NCI-H1436 (cell line): Measurements from ENCODE around the gene FAM98C.
"Not testable (repeated sequence)": the region's sequence is repeated elsewhere in the genome, so short reads cannot be mapped to it uniquely, and the experiment has no call there.

ENCODE experiments used
- DNase-seq: peaks from one replicate; lab custom pipeline; 2025; lab: John Stamatoyannopoulos, UW

FAM98C gene

DNA sequence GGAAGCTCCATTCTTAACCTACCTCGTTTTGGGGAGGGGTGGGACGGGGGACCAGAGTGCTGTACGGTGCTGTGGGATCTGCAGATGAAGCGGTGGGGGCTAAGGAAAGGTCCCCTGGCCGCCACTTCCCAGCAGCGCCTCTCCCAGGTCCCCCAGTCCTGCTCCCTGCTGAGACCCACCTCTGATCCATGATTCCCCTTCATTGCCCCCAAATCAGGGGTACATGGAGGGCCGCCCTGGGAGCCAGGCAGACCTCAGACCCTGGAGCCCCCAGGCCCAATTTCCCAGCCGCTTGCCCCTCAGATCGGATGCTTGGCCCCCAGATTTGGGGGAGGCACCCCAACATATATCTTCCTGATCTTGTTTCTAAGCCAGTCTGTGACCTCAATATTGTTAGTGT is 3.8 kb upstream of the FAM98C start:
- DNase-seq = no peak

DNA sequence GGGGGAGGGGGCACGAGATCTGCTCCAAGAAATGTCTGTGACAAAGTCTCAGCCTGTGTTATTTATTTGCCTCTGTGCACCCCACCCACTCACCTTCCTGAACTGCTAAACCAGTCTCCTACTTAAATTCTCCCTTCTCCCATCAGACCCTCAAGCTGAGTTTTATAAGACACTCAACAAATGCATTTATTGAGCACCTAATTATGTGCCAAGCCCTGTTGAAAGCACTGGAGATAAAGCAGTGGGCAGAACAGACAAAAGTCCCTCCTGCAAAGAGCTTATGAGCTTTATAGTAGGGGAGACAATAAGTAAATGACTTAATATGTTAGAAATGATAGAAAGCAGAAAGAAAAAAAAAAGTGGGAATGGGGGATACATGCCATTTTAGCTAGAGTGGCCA is 3.4 kb upstream of the FAM98C start:
- no peak for DNase-seq

DNA sequence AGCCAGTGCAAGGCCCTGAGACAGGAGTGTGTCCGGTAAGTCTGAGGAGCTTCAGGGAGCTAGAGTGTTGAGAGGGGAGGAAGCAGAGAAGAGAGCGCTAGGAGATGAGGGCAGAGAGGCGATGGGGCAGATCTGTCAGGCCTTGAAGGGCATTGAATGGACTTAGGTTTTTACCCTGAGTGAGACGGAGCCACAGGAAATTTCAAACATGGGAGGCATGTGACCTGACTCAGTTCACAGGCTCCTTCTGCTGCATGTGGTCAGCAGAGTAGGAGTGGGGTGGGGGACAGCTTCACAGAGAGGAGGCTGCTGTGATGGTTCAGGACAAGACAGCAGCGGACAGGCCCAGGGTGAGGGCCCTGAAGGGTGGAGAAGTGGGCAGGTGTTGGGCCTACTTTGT is 2.5 kb upstream of the FAM98C start:
- no peak for DNase-seq

DNA sequence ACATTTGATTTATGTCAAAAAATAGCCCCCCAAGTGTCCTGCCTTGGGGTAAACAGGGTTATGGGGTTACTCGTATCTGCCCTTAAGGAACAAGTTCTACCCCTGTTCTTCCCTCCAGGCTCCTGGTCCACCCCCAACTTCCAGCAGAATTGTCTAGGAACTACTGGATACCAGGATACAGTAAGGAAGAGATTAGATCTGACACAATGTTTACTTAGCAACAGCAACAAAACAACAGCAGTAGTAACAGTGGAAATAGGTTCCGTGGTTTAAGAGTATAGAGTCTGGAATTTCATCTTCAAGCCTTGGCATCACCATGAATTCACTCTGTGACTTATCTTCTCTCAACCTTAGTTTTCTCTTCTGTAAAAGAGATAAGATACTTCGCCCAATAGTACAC is 1.7 kb upstream of the FAM98C start:
- no peak for DNase-seq

DNA sequence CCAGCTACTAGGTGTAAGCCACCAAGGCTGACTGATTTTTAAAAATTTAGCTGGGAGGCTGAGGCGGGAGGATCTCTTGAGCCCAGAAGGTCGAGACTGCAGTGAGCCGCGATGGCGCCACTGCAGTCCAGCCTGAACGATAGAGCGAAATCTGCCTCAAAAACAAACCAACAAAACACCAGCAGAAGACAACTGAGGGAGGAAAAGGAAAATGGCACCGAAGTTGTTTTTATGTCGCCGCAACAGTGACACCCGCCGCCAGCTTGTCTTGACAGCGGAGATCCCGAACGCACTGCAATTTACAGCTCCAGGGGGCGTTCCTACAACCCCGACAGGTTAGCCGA is 298 bp upstream of the FAM98C start:
- no peak for DNase-seq

DNA sequence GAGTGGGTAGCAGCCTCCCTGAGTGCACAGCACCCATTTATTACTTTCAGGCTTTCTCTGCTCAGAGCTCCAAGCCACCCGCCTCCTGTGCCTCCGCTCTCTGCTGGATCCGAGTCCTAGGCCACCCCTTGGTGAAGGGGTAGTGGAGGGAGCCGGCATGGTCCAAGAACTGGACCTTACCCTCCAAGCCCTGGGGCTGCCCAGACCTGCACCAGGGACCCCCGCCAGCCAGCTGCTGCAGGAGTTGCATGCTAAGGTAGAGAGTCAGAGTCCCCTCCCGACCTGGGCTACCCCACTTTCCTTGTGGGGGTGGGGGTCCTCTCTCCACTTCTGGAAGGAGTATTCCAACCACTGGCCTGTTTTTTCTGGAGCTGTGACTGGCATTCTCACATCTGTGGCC is 2.0 kb downstream of the FAM98C start:
- DNase-seq = no peak

DNA sequence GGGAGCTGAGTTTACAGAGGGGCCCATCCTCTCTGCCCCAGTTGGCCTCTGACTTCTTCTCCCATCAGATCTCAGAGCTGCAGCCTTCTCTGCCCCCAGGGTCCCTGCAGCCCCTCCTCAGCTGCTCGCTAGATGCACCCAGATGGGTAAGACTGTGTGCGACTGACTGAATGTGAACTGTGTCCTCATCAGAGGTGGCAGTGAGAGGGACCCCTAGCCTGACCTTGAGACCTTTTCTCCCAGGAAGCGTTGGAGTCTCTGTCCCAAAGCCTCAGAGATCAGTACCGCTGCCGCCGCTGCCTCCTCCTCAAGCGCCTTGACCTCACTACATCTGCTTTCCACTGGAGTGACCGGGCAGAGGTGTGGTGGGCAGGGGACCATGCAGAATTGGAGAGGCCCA is 2.4 kb downstream of the FAM98C start:
- no peak for DNase-seq

DNA sequence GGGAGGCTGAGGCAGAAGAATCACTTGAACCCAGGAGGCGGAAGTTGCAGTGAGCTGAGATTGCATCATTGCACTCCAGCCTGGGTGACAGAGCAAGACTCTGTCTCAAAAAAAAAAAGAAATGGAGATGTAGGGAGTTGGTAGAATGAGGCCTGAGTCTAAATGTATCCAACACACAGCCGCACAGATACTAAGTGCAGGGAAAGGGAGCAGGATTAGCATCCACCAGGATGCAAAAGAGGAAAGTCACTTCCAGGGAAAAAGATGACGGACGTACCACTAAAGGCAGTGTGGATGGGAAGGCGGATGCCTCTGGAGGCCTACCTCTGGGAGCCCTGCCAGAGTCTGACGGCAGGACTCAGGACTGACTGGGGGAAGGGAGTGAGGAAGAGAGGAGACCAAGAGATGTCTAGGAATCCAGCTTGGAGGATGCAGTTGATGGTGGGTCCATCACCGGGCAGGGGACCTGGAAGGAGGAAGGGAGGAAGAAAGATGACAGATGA is 6.8 kb downstream of the FAM98C start:
- no peak for DNase-seq

DNA sequence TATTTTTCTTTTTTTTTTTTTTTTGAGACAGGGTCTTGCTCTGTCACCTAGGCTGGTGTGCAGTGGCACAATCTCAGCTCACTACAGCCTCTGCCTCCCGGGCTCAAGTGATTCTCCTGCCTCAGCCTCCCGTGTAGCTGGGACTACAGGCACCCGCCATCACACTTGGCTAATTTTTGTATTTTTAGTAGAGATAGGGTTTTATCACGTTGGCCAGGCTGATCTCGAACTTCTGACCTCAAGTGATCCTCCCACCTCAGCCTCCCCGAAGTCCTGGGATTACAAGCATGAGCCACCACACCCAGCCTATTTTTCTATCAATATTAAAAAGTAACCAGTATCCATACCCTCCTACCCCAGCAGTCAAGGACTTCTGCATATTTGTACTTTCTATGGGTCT is 7.5 kb downstream of the FAM98C start:
- DNase-seq = not testable (repeated sequence)

DNA sequence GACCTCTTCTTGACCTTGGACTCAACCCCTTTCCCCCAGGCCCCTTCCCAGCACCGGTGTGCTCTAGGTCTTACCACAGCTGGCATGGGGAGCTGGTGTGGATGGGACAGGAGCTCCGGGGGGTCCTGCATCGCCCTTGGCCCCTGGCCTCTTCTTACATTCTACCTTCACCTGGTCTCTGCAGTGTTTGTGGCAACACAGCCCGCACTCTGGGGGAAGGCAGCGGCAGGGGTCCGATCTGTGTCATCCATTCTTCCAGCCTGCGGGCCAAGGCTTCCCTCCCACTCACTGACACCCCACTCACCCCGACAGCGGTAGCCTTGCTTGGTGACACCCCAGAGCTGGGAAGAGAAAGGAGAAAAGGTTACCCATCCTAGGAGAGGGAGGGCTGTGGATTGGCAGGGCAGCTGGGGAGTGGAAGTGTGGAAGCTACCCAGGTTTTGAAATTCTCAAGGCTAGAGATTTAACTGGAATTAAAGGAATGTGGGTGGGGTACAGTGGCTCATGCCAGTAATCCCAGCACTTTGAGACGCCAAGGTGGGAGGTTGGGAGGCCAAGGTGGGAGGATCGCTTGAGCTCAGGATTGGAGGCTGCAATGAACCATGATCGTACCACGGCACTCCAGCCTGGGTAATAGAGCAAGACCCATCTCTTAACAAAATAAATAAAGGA is 8.3 kb downstream of the FAM98C start:
- no peak for DNase-seq

DNA sequence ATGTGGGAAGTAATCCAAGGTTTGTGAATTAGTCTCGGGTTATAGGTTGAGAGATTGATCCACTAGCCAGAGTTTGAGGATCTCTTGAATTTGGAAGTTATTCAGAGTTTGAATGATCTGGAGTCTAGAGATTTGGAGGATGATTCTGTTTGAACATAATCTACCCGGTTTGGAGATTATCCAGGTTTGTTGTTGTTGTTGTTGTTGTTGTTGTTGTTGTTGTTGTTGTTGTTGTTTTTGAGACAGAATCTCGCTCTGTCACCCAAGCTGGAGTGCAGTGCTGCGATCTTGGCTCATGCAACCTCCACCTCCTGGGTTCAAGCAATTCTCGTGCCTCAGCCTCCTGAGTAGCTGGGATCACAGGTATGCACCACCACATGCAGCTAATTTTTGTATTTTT is 9.0 kb downstream of the FAM98C start:
- DNase-seq = not testable (repeated sequence)

DNA sequence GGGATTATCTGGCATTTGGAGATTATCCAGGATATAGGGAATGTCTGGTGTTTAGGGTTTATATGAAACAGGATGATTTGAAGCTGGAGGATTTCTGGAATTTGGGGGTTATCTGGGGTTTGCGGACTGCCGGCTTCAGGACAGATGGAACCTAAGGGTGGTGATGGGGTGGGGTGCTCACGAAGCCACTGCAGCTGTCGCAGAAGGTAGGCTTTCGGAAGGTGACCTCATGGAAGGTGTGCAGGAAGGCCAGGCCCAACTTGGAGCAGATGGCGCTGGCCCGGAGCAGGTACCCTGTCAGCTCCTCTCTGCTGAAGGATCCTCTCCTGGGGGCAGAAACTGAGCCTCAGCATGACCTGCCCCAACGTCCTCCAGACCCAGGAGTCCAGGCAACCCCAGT is 9.6 kb downstream of the FAM98C start:
- no peak for DNase-seq

DNA sequence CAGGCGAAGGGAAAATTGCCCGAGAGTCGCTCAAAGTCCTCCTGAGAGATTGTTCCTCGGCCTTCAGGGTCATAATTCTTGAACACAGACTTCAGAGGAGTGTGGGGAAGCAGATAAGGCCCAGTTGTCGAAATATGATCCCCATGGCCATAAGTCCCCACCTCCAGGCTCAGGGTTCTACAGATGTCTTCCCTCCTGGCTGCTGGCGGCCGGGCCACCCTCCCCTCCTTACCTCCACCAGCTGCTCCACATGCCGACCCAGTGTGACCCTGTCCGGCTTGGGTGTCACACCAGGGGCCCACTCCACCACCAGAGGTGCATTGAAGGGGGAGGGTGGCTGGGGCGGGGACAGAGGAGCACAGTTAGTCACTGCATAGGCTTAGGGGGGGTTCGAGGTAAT is 10.1 kb downstream of the FAM98C start:
- no peak for DNase-seq

DNA sequence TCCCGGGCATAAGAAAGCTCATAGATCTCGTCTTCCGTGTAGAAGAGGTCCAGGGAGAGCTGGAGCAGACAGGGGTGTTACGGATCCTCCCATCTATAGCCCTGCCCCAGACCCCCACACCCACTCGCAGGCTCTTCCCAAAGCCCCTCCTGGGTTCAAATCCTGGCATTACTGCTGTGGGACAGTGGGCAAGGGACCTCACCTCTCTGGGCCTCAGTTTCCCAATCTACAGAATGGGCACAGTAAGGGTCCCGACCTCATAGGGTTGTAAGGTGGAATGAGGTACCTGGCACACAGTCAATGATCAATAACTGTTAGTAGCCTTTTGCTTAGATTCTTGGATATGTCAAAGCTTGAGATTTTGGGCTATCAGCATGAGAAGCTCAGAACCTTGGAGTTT is 10.5 kb downstream of the FAM98C start:
- DNase-seq = no peak

DNA sequence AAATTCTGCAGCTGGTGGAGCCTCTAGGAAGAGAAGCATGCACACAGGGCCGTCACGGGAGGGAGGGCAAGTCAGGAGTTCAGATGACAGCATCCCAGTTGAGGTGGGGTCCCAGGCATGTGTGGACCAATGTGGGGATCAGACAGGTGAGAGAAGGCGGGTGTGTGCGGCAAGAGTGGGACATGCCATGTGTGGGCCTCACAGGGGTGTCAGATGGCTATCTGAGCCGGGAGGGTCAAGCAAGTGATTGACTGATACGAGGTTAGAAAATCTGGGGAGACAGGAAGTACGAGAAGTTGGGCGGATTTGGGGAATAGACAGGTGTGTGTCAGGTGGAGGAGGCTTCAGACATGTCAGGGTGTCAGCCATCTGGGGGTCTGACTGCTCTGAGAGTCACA is 14.3 kb downstream of the FAM98C start:
- DNase-seq = no peak

DNA sequence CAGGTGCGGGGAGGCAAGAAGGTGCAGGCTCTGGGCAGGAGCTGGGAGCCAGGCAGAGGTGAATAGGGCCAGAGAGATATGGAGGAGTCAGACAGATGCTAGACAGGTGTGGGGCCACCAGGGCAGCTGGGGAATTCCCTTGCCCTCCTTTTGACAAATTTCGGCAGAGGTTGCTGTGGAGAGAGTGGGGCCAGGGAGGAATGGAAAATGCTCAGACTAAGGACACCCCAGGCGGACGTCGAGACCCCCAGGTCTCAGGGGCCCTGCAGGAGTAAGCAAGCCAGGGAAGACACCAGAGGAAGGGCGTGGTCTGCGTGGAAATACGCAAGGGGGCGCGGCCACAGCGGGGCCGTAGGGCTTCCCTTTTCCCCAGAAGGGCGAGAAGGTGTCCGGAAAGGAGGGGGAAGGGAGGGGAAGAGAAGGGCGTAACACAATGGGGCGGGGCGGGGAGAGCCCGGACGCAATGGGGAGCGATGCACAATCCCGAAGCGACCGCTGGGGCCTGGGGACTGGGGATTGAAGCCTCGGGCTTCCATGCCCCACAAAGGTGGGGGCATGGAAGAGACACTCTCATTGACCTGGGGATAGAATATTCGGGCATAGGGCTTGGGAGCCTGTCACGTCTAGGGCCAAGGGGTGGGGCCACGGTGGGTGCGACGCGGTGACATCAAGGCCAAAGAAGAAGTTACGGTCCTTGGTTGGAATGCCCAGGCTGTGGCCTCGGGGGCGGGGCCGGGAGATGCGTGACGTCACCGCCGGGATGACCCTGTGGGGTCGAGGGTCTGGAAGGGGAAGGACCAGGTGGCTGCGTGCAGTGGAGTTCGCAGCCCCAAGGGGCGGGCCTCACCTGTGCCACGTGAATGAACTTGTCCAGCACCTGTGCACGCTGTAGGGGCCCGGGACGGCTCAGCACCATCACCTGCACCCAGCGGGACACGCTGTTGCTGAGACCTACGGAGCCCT is 14.9 kb downstream of the FAM98C start:
- no peak for DNase-seq

DNA sequence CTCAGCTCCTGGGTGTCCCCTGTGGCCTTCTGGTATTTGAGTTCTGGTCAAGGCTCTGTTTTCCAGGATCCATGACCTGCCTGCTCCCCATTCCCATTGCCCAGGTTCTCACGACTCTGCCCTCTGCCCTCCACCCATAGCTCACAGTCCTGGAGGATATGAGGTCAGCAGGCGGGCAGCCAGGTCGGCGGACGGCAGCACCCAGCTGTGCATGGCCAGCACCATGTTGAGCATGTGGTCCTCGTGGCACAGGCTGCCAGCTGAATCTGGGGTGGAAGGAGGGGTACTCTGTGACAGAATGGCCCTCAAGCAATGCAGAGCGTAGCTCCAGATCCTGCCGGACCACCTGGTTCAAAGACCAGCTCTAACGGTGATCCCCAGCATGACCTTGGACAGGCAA is 18.0 kb downstream of the FAM98C start:
- DNase-seq = no peak

DNA sequence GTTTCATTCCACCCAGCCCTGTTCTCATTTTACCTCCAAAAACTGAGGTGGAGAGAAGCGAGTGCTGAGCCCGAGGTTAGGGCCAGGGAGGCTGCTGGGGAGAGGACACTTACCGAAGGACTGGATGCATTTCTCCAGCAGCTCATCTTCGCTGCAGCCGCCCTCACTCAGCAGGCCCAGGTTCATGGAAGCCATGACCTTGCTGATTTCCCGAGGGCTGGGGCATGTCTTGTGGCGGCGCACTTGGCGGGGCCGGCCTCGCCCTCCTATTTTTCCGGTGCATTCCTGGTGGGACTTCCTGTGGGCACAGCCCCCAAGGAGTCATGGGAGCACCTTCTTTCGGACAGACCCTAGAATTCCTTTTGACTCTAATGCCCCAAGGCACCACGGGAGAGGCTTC is 19.0 kb downstream of the FAM98C start:
- no peak for DNase-seq

DNA sequence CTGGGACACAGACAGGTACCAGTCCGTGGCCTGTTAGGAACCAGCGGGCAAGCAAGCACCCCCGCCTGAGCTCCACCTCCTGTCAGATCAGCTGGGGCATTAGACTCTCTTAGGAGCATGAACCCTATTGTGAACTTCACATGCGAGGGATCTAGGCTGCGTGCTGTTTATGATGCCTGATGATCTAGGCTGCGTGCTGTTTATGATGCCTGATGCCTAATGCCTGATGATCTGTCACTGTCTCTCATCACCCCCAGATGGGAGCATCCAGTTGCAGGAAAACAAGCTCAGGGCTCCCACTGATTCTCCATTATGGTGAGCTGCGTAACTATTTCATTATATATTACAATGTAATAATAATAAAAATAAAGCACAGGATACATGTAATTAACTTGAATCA is 19.5 kb downstream of the FAM98C start:
- no peak for DNase-seq

DNA sequence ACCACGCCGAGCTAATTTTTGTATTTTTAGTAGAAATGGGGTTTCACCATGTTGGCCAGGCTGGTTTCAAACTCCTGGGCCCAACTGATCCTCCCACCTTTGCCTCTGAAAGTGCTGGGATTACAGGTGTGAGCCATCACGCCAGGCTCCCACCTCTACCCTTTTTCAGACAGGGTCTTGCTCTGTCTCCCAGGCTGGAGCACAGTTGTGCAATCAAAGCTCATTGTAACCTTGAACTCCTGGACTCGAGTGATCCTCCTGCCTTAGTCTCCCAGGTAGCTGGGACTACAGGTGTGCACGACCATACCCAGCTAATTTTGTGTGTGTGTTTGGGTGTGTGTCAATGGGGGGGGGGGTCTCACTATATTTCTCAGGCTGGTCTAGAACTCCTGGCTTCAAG is 21.4 kb downstream of the FAM98C start:
- DNase-seq = no peak

DNA sequence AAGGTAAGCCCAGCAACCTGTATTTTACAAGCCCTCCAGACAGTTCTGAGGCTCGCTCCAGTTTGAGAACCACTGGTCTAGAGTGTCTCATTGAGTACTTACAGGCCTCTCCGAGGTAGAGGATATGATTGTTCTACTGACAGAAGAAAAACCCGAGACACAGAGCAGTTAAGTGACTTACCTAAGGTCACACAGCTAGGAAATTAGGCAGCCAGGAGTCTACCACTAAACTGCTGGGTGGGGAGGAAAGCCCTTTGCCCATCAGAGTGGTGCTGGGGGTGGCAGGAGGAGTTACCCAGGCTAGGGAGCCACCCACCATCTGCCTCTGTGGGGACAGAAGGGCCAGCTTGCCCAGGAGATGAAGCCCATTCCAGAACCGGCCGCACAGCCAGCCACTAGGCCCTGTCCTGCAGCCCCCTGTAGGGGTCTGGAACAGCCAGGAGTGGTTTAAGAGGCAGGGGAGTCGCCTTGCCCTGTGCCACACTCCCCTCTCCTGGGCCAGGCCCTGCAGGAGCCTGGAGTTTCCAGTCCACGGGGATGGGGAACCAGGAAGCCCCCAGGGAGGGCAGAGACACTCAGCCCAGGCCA is 22.4 kb downstream of the FAM98C start:
- DNase-seq = no peak

DNA sequence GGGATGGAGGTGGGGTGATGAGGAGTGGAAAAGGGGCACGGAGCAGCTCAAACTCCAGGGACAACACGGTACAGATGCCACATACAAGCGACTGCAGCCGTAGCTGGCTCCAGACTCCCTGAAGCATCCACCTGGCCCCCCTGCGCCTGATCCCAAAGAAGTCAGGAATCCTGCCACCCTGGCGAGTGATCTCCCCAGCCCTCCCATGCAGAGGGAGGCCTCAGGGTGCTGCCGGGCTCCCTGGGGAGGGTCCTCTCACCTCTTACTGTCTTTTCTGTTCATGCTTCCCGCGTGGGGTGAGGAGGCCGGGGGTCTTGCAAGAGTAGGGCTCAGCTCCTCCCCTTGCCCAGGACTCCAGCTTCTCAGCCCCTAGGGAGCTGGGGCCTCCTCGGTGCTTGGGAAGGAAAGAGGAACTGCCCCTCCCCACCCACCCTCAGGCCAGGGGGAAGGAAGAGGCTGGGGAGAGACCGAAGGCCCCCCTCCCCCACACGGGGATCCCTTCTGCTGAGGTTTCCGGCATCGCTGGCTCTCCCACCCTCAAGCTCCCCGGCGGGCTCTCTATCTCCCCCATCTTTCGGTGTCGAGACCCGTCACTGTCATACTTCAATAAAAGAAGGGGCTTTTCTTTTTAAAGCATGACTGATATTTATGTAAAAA is 23.0 kb downstream of the FAM98C start, which contains the start of gene RASGRP4:
Gene RASGRP4 (minus strand): TSS at position 410 of the 657 bp plus-strand sequence. CDS start 128 bp downstream, at position 282.
- no peak for DNase-seq
